Stimulated activated CD4-positive, alpha-beta T cell treated with anti-CD3 and anti-CD28 coated beads, Interleukin-15, amount 100 ng/mL, for 1 hour (primary cell): ENCODE data around the gene MGLL.

Experiments
- DNase-seq, 2 donors: peaks; one replicate each; pipeline ENCODE4 v3.0.0-alpha.2; 2020; ENCODE audit warnings: low read depth in 1 of 2, low spot score in 1 of 2

MGLL gene

GRCh38 chr3:127729556-127730056, 92.7 kb downstream of the MGLL start:
- DNase-seq: no peak

GRCh38 chr3:127728417-127729015, 93.8 kb downstream of the MGLL start:
- no peak for DNase-seq

- no peak for DNase-seq
Measured at GRCh38 chr3:127726894-127727293, 95.4 kb downstream of the MGLL start.

DNA sequence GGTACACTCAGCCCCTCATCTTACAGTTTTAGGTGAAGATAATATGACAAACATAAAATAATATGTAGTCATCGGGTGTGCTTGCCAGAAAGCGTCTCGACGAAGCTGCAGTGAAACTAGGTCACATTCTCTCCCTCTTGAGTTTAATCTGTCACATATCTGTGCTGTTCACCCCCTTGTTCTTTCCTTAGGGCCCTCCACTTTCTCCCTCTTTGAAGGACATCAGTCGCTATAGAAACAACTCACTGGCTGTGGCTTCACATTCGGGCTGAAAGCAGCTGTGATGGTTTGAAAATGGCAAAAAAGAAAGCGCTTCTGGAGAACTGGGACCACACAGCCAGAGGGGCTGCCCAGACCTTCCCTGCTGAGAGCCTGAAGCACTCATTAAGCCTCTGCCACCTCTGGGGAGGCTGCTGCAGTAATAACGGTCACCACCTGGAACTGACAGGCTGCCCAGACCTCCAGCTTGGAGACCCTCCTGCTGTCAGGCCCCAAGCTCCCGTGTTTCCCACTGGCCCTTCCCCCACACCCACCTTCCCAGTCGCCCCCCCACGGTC, 99.2 kb downstream of the MGLL start:
- no peak for DNase-seq

DNA sequence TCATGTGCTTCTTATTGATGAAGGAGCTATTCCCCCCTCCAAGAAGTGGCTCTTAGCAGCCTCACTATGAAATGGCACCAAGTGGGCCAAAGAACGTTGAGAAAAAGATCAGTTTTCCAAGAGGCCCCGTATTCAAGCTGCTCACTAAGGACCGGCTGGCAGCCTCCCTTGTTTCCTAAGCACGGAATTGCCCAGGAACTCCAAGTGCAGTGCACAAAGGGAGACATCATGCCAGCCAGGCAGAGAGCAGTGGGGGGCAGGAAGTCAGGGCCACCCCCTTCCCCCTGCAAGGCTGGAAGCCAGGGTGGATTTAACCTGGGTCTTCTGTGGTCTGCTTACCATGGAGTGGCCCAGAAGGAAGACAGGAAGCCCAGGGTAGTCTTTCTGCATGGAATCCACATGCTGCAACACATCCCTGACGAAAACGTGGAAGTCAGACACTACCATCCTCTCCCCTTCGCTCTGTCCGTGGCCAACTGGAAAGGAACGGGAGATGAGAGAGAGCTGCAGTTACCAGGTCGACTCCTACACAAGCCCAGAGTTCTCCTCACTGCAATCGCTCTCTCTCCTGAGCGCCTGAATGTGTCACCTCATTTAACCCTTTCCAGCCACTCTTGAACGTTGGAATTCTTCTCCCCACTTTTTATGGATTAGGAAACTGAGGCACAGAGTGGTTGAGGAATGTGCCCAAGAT, 100.1 kb downstream of the MGLL start:
- no peak for DNase-seq

DNA sequence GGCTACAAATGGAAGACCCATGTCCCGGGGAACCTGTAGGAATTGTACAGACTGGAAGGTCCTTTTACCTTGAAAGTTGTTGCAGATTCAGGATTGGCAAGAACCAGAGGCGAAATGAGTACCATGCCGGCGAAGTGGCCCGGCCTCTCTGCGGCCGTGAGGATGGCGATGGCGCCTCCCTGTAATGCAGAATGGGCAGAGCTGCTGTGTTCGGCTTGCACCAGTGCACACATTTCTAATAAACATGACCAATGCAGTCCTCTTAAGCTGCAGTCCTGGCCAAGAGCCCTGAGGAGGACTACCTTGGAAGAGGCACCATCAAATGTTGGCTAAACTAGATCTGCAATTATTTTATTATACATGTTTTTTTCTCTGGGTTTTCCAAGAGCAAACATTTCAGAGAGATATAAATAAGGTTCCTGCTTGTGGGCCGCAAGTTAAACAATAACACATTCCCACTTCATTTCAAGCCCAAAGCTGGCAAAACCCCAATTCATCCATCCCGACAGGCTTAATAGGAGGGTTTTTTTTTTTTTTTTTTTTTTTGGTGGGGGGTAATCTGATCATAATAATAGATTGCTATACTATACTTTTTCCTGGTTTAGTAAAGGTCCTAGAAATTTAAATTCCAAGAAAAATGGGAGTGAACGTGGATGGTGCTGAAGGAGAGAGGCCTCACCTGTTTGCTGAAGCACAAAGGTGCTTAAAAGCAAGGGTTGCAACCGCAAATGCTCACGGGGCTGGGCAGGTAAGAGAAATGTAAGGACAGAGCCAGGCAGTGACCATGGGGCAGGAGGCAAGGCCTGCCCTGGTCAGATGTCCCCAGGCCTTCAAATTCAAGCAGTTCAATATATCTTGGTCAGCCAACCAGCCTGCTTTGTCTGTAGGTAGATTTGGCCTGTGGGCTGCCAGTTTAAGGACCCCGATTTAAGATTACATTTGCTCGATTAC, 101.1 kb downstream of the MGLL start:
- no peak for DNase-seq

DNA sequence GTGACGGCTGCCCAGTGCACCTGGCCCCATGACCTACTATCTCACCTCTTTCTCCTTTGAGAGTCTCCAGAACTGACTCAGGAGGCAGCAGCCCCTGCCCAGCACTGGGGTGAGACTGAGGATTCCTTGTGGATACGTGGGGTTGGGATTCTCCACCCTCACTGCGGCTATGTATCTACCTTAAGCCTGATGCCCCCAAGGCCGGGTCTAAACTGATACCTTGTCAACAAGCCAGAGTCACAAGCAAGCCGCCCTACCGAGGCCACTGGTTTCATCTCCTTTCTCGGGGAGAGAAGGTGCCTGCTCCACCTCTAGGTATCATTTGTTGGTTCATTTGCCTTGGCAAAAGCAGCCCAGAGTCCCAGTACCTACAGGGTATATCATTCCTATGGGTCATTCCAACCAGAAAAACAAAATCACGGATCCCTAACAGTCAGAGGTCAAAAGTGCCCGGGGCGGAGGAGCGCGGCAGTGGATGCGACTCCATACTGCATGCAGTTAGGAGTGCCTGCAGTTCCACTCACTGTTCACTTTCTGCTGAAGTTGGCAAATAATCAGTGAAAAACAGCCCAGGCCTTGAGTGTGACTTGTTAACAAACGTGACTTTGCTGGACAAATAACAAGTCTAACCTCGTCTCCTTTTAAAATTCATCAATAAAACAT, 102.0 kb downstream of the MGLL start:
- DNase-seq: no peak

DNA sequence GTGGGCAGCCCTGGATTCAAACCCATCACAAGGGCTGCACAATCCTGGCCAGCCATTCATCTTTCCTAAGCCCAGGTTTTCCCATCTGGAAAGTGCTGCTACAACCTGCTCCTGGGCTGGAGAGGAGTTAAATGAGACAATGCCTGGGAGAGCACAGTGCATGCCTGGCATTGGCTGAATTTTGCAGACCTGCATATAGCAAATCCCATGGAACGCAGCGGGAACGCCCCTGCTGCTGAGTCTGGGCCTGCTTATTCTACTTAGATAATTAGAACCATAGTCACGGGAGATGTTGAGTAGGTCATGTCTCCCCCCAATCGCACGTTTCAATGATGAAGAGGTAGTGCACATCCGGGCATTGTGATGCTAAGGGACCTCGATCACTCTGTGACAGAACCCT, 102.9 kb downstream of the MGLL start:
- DNase-seq: no peak

DNA sequence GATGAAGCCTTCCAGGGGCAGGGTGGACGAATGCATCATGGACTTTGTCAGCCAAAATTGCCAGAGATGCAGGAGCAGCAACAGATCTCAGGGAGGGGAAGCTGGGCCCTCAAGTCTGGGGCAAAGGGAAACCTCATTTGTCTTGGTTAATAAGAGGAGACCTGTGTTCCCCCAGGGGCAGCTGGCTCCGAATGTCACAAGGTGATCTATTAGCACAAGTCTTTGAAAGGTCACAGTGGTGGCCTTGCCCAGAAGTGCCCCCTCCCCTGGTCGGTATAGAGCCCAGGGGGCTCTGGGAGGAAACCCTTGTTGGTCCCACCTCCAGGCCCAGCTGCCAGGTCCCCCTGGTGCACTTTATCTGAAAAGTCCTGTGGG, 103.4 kb downstream of the MGLL start:
- DNase-seq: no peak

- DNase-seq: no peak
Measured at GRCh38 chr3:127718245-127718915, 103.9 kb downstream of the MGLL start.

DNA sequence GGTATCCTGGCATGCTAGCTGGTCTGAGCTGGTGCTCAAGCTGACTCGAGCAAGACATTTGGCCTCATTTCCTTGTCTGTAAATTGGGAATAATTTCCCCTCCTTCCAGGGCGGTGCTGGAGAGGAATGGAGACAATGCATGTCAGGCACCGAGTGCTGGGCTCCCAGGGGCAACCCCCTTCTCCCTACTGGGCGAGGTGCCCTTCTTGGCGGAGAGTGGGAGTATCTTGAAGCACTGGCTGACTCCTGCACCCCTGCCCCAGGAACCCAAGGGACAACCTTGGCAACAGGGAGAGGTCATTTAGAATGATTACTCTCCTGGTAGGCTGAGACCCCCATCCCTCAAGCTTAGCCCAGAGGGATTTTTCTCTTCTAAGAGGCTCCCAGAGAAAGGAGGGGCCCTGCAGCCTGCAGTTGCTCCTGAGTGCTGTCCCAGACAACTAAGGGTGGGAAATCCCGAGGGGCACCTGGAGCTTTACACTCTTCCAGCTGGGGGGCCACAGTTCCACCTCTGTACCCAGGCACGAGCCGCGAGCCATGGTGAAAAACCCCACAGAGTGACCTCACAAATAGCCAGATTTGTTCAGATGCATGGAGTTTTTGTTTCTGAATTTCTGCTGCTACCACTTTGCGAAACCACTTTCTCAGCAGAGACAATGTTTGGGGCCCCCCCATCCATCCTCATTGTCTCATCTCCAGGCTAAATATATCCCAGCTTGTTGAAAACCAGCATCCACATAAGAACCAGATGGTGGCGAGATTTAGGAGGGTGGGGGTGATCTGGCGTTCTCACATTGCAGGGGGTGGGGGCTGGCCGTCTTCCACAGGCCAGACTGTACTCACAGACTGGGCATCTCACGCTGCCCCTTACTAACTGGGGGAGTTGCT, 104.7 kb downstream of the MGLL start:
- no peak for DNase-seq

- DNase-seq: no peak
Measured at GRCh38 chr3:127716384-127716783, 105.9 kb downstream of the MGLL start.

GRCh38 chr3:127715532-127715931, 106.8 kb downstream of the MGLL start:
- DNase-seq: no peak

DNA sequence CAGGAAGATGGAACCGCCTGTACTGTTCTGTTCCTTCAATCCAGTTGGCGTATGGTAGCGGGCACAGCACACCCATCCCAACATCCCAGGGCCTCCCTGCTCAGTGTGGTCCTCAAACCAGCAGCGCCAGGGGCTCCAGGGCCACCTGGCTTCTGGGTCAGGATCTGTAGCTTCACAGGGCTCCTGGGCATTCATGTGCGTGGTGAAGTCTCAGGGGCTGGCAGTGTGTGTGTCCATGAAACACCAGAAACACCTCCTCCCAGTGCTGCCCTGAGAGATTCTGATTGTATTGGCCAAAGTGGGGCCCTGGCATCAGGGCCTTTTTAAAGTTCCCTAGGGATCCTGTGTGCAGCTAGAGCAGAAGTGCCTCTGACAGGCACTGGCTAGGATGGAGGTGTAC, 107.4 kb downstream of the MGLL start:
- no peak for DNase-seq

GRCh38 chr3:127714125-127714571, 108.2 kb downstream of the MGLL start:
- DNase-seq: no peak

DNA sequence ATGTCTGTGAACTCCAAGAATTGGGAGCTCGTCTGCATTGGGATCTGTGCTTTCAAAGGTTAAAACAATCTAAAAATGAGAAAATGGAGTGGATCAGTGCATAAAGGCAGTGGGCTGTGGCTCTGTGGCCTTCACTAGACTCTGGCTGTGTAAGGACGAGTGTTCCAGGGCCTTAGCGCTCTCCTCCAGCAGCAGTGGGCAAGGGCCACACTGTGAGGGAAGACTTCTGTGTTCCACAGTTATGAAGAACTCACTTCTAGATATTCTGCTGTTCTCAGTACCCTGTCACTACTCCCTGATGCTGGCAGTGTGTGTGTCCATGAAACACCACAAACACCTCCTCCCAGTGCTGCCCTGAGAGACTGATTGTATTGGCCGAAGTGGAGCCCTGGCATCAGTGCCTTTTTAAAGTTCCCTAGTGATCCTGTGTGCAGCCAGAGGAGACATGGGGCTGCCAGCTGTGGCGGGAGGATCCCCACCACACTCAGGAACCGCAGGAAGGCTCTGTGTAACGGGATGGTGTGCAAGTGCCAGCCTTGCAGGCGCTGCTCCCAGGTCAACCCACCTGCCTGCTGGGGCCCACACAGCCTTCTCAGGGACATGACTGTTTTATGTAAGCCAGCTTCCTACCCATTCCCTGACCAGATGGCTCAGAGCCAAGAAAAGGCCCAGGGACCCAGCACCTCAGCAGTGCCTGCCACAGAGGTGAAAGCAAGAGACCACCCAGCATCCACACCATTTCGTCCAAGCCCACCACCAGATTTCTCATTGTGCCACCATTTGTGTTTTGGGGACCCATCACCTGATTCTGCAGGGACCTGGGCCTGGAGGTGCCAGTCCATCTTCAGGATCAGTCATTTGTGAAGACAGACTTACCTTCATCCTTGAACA, 109.2 kb downstream of the MGLL start:
- DNase-seq: no peak

DNA sequence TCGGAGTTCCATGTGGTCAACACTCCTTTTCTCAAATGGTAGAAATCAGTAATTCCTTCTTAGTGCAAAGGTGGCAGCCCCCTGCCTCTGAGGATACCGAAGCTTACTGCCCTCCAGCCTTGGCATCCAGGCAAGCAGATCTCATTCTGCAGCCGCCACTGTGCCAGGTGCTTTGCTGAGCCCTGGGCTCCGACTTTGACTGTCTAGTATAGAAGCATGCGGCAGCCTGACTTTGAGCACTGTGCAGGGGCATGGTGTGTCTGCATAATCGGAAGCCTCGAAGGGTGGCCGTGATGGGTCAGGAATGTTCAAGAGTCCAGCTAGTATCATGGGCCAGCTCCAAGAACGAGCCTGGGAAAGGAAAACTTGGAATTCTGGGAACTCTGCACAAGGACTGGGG, 109.9 kb downstream of the MGLL start:
- DNase-seq: no peak

DNA sequence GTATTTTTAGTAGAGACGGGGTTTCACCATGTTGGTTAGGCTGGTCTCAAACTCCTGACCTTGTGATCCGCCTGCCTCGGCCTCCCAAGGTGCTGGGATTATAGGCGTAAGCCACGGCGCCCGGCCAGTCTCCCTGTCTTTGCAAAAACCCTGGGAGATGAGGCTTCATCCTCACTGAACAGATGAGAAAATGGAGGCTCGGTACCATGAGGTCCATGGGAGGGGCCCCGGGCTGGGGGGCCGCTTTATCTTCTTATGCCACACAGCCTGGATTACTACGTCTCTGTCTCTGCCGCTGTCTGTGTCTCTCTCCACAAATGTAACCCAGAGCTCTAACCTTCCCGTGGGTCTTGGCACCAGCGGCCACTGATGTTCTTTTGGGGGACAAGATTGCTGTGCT, 110.4 kb downstream of the MGLL start:
- no peak for DNase-seq
